ENCODE measurements around the gene GFM2. TPM values are rescaled to one million over a fixed set of nuclear protein-coding genes. Genes with fewer than 3 reads are reported as not detected.

The GFM2 gene
- polyA plus RNA-seq, 1 of the 3 experiments (the other 2 are of a cell fraction), result 29.5 TPM

DNA sequence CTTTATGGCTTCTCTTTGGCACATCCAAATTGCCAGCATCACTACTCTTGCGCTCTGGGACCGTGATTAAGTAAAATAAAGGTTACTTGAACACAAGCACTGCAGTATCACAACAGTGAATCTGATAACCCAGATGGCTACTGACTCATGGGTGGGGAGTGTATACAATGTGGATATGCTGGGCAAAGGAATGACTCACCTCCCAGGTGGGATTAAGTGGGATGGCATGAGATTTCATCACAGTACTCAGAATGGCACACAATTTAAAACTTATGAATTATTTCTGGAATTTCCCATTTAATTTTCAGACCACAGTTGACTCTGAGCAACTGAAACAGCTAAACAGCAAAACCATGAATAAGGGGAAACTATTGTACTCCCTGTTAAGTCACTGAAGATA lies 4.3 kb downstream of the GFM2 start:
- Histone ChIP-seq H3F3A (replicated peaks; ENCODE audit: insufficient read depth) (peaks cover 27% of the 10 kb centered on the region), H3K4me3 (ENCODE audit: low read depth in 2 of 2, low read length in 1 of 2) (no peak overlapping the region), H3K27me3 (ENCODE audit: insufficient read depth) (no peaks in the 10 kb centered on the region), H3K9me2 (no peaks in the 10 kb centered on the region), H3K79me2 (ENCODE audit: insufficient read depth) (peaks cover 59% of the 10 kb centered on the region), H3K9ac (peak overlapping the region; percentile 4; the same call in 1 of the 2 replicates), H3K4me1 (ENCODE audit: control insufficient read depth in 1 of 2, insufficient read depth in 2 of 2, low read depth in 1 of 2, low read length in 1 of 2) (peaks cover 13 to 26% of the 10 kb centered on the region in 2 experiments; a peak in 3 of 4 replicates), H3K27ac (ENCODE audit: low read depth in 2 of 2, low read length in 1 of 2) (peak overlapping the region; percentile 55 to 65; a peak in 3 of 4 replicates), H3K4me2 (peak overlapping the region; percentile 1; the same call in 1 of the 2 replicates), H4K20me1 (ENCODE audit: insufficient read depth) (no peaks in the 10 kb centered on the region), H3K36me3 (replicated peaks in 1 of 2; ENCODE audit: control insufficient read depth in 1 of 2, insufficient read depth in 2 of 2, low read length in 1 of 2) (peaks cover 36 to 64% of the 10 kb centered on the region in 2 experiments), H3K9me3 (no peaks in the 10 kb centered on the region), H2AFZ (ENCODE audit: low read depth) (no peak overlapping the region)
- DNase-seq, result no peak
- ChIA-PET POLR2A (no interaction called here), CTCF (interaction anchor here (0.7 to 1.4 kb wide), 2 partner anchors 13 to 77 kb away, joined by 3 read pairs; no protein-coding TSS in a partner anchor)
- 17% methylated on average over 2 of the region's 2 CpGs for WGBS (ENCODE audit: low lambda C conversion rate)
- TF ChIP-seq ELF1 (IDR thresholded peaks at IDR 0.05), result no peak
- TF ChIP-seq SMC3 (IDR thresholded peaks at IDR 0.05; ENCODE audit: low read depth, low read length), result no peak
- no peak for TF ChIP-seq EZH2phosphoT487 (IDR thresholded peaks at IDR 0.05; ENCODE audit: borderline replicate concordance, low read depth)
- TF ChIP-seq JUND (IDR thresholded peaks at IDR 0.05), result peak; percentile 97
- TF ChIP-seq FOXM1 (IDR thresholded peaks at IDR 0.05; ENCODE audit: low read depth), result no peak
- no peak for TF ChIP-seq TAF1 (IDR thresholded peaks at IDR 0.05; ENCODE audit: borderline replicate concordance, low read depth, low read length)
- peak; percentile 53; the same call in 1 of the 2 replicates for TF ChIP-seq NFIC (IDR thresholded peaks at IDR 0.05; ENCODE audit: borderline replicate concordance)
- no peak for TF ChIP-seq YY1 (IDR thresholded peaks at IDR 0.05; ENCODE audit: low read depth)
- no peak for TF ChIP-seq RAD21 (IDR thresholded peaks at IDR 0.05; ENCODE audit: low read length)
- TF ChIP-seq, protein P1, sequence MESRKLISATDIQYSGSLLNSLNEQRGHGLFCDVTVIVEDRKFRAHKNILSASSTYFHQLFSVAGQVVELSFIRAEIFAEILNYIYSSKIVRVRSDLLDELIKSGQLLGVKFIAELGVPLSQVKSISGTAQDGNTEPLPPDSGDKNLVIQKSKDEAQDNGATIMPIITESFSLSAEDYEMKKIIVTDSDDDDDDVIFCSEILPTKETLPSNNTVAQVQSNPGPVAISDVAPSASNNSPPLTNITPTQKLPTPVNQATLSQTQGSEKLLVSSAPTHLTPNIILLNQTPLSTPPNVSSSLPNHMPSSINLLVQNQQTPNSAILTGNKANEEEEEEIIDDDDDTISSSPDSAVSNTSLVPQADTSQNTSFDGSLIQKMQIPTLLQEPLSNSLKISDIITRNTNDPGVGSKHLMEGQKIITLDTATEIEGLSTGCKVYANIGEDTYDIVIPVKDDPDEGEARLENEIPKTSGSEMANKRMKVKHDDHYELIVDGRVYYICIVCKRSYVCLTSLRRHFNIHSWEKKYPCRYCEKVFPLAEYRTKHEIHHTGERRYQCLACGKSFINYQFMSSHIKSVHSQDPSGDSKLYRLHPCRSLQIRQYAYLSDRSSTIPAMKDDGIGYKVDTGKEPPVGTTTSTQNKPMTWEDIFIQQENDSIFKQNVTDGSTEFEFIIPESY (IDR thresholded peaks at IDR 0.05; ENCODE audit: borderline replicate concordance, low read depth), result peak; percentile 71; the same call in 1 of the 2 replicates
- no peak for TF ChIP-seq GATA2 (CRISPR knock-in tag; IDR thresholded peaks at IDR 0.05)
- peak; percentile 80; the same call in 1 of the 2 replicates for TF ChIP-seq POLR2AphosphoS5 (IDR thresholded peaks at IDR 0.05; ENCODE audit: low read depth, low read length)
- no peak for TF ChIP-seq CHD2 (IDR thresholded peaks at IDR 0.05; ENCODE audit: low read length, partially characterized antibody)
- peak; percentile 86 for TF ChIP-seq TEAD4 (IDR thresholded peaks at IDR 0.05; ENCODE audit: borderline replicate concordance, insufficient read depth)
- TF ChIP-seq, protein P2, sequence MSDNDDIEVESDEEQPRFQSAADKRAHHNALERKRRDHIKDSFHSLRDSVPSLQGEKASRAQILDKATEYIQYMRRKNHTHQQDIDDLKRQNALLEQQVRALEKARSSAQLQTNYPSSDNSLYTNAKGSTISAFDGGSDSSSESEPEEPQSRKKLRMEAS (IDR thresholded peaks at IDR 0.05; ENCODE audit: low read depth), result no peak
- TF ChIP-seq GABPA (IDR thresholded peaks at IDR 0.05; ENCODE audit: low read depth), result no peak
- no peak for TF ChIP-seq RCOR1 (IDR thresholded peaks at IDR 0.05; ENCODE audit: low read length)
- TF ChIP-seq RXRA (IDR thresholded peaks at IDR 0.05; ENCODE audit: borderline replicate concordance, low read depth), result no peak; the same call in 1 of the 2 replicates
- TF ChIP-seq, protein P3, sequence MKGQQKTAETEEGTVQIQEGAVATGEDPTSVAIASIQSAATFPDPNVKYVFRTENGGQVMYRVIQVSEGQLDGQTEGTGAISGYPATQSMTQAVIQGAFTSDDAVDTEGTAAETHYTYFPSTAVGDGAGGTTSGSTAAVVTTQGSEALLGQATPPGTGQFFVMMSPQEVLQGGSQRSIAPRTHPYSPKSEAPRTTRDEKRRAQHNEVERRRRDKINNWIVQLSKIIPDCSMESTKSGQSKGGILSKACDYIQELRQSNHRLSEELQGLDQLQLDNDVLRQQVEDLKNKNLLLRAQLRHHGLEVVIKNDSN (IDR thresholded peaks at IDR 0.05; ENCODE audit: borderline replicate concordance, low read depth), result no peak
- no peak for TF ChIP-seq RFX5 (IDR thresholded peaks at IDR 0.05; ENCODE audit: low read length)
- TF ChIP-seq, protein P4, sequence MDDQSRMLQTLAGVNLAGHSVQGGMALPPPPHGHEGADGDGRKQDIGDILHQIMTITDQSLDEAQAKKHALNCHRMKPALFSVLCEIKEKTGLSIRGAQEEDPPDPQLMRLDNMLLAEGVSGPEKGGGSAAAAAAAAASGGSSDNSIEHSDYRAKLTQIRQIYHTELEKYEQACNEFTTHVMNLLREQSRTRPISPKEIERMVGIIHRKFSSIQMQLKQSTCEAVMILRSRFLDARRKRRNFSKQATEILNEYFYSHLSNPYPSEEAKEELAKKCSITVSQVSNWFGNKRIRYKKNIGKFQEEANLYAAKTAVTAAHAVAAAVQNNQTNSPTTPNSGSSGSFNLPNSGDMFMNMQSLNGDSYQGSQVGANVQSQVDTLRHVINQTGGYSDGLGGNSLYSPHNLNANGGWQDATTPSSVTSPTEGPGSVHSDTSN (IDR thresholded peaks at IDR 0.05), result peak; percentile 57; the same call in 1 of the 2 replicates
- TF ChIP-seq SIN3A (IDR thresholded peaks at IDR 0.05; ENCODE audit: borderline replicate concordance, low read depth, low read length), result no peak
- TF ChIP-seq FOSL2 (IDR thresholded peaks at IDR 0.05; ENCODE audit: borderline replicate concordance, low read depth), result peak; percentile 99
- no peak for TF ChIP-seq MXI1 (IDR thresholded peaks at IDR 0.05; ENCODE audit: low read depth, low read length)
- TF ChIP-seq MEF2A (IDR thresholded peaks at IDR 0.05; ENCODE audit: borderline replicate concordance, low read depth), result no peak
- TF ChIP-seq FOXJ3 (CRISPR knock-in tag; IDR thresholded peaks at IDR 0.05), result no peak
- no peak for TF ChIP-seq NRF1 (IDR thresholded peaks at IDR 0.05; ENCODE audit: low read depth, low read length)
- TF ChIP-seq, protein P5, sequence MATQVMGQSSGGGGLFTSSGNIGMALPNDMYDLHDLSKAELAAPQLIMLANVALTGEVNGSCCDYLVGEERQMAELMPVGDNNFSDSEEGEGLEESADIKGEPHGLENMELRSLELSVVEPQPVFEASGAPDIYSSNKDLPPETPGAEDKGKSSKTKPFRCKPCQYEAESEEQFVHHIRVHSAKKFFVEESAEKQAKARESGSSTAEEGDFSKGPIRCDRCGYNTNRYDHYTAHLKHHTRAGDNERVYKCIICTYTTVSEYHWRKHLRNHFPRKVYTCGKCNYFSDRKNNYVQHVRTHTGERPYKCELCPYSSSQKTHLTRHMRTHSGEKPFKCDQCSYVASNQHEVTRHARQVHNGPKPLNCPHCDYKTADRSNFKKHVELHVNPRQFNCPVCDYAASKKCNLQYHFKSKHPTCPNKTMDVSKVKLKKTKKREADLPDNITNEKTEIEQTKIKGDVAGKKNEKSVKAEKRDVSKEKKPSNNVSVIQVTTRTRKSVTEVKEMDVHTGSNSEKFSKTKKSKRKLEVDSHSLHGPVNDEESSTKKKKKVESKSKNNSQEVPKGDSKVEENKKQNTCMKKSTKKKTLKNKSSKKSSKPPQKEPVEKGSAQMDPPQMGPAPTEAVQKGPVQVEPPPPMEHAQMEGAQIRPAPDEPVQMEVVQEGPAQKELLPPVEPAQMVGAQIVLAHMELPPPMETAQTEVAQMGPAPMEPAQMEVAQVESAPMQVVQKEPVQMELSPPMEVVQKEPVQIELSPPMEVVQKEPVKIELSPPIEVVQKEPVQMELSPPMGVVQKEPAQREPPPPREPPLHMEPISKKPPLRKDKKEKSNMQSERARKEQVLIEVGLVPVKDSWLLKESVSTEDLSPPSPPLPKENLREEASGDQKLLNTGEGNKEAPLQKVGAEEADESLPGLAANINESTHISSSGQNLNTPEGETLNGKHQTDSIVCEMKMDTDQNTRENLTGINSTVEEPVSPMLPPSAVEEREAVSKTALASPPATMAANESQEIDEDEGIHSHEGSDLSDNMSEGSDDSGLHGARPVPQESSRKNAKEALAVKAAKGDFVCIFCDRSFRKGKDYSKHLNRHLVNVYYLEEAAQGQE (IDR thresholded peaks at IDR 0.05; ENCODE audit: low read depth, low read length), result 0 out of 2 replicates have a peak, but pooled peaks have one; percentile 47
